GM12874 (cell line): ENCODE data around the gene NR2F1-AS1.

ENCODE experiments used
- CTCF ChIP-seq: IDR thresholded peaks from 2 replicates; pipeline ENCODE4 v1.5.1; 2011; ENCODE audit warnings: low read depth, mild to moderate bottlenecking, control low read depth, low read length, moderate library complexity; ENCODE audit not compliant: insufficient read depth

The NR2F1-AS1 gene

GRCh38 chr5:93591323-93591945 is 10.4 kb upstream of the NR2F1-AS1 start:
- TF ChIP-seq CTCF = no peak

DNA sequence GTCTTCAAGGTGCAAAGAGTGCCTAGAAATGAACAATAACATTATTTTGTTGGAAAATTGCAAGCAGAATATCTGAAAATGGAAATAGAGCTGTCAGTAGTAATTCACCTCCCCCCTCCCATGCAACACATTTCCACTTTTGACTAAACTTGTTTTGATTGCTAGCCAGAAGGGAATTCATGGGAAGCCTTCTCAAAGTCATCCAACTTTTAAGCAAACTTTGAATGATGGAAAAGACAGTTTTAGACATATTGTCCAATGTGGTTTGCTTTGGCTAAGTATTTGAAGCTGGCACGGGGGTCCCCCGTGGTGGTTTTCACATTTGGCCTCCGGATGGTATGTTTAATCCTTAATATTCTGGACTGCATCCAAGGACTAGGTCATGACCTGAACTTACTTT is 9.5 kb upstream of the NR2F1-AS1 start:
- no peak for TF ChIP-seq CTCF

GRCh38 chr5:93589829-93590215 is 8.8 kb upstream of the NR2F1-AS1 start:
- TF ChIP-seq CTCF = no peak

DNA sequence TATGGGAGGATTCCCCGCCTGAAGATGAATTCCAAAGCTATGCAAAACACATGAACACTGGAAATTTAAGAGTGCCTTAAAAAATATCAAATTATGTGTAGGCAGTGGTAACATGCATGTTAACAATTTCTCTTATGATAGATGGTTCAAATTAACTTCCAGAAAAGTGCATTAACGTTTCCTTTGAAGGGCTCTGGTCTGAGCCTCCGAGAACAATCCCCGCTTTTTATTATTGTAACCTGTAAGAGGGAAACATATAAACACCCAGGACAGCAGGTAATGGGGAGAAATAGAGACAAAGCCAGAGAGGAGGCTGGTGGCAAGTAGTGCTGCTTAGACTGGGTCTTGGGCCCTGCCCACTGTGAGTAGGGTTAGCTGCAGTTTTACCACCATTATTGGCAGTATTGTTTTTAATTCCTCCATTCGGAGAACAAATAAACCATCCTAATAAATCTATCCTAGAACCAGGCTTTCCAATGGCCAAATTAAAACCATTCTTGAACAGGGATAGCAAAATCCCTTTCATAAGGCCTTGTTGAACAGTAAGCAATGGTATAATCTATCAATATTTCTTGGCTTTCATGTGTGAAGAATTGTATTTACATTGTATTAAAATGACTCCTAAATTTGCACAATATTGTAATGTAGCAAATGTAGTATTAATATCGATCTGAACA is 8.3 kb upstream of the NR2F1-AS1 start:
- no peak for TF ChIP-seq CTCF

GRCh38 chr5:93588352-93589151 is 7.5 kb upstream of the NR2F1-AS1 start:
- TF ChIP-seq CTCF = no peak

DNA sequence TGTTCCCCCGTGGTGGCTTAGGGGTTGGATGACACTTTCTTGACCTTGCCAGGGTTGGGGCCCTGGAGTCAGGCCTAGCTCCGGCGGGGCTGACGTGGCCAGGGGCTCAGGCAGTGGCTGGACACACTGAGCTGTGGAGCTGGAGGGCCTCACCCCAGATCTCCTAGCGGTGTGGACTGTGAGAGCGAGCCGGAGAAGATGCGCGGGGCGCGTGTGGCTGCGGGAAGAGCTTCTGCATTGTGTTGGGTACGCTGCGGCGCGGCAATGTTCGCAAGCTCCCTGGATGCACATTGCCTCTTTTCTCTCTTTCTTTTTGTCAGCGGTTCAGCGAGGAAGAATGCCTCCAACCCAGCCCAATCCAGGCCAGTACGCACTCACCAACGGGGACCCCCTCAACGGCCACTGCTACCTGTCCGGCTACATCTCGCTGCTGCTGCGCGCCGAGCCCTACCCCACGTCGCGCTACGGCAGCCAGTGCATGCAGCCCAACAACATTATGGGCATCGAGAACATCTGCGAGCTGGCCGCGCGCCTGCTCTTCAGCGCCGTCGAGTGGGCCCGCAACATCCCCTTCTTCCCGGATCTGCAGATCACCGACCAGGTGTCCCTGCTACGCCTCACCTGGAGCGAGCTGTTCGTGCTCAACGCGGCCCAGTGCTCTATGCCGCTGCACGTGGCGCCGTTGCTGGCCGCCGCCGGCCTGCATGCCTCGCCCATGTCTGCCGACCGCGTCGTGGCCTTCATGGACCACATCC is 6.8 kb upstream of the NR2F1-AS1 start:
- TF ChIP-seq CTCF = no peak
